ENCODE measurements around the gene CBLB. TPM values are rescaled to one million over a fixed set of nuclear protein-coding genes. Genes with fewer than 3 reads are reported as not detected.

Gene CBLB
- total and polyA plus RNA-seq, 9 of the 15 experiments (the other 6 are each of a cell fraction or from before 2014, with no cell fraction given): 1.8 to 8.1 (median 5.3) TPM

- TF ChIP-seq HNRNPK (IDR thresholded peaks at IDR 0.05; ENCODE audit: low read depth, low read length, poor library complexity, severe bottlenecking): no peak
- TF ChIP-seq ZNF316 (IDR thresholded peaks at IDR 0.05): peak; percentile 66; the same call in 1 of the 2 replicates
- peak; percentile 34; the same call in 1 of the 2 replicates for TF ChIP-seq MAFK (IDR thresholded peaks at IDR 0.05; ENCODE audit: low read length)
- TF ChIP-seq ZBTB11 (CRISPR knock-in tag; IDR thresholded peaks at IDR 0.05): no peak
- TF ChIP-seq SMAD3 (CRISPR knock-in tag; conservative IDR thresholded peaks at IDR 0.05): no peak
- TF ChIP-seq NFE2L1 (tag; IDR thresholded peaks at IDR 0.05; ENCODE audit: borderline replicate concordance, low read depth): no peak
- TF ChIP-seq THRB (CRISPR knock-in tag; conservative IDR thresholded peaks at IDR 0.05): no peak
- TF ChIP-seq BRD9 (IDR thresholded peaks at IDR 0.05; ENCODE audit: low read depth, partially characterized antibody): no peak
Measured at GRCh38 chr3:105786990-105787389, 81.8 kb downstream of the CBLB start (continued).

All from K562 (cell line).